MCF 10A (cell line): ENCODE measurements around the gene UCK2. TPM values are rescaled to one million over a fixed set of nuclear protein-coding genes. Genes with fewer than 3 reads are reported as not detected.

ENCODE experiments used
- BruUV-seq: library from RNA; stranded (reverse); fragments of 400-500 nt; replicated peaks from 2 replicates; lab custom pipeline; 2021; lab: Mats Ljungman, UMichigan
- CTCF ChIA-PET: fragments of 300-600 bp; sonication (Branson Sonifier 250); formaldehyde crosslinking; extraction: SDS; loops from one replicate; lab custom pipeline; 2021; ENCODE audit warnings: antibody characterized with exemption, inconsistent platforms; lab: Yijun Ruan, JAX
- POLR2A ChIA-PET: fragments of 300-600, 350-650 bp; sonication (Branson Sonifier 250); formaldehyde crosslinking; extraction: SDS; loops from one replicate; lab custom pipeline; 2020; ENCODE audit warnings: antibody characterized with exemption, inconsistent platforms; lab: Yijun Ruan, JAX
- DNase-seq: peaks from one replicate; pipeline ENCODE4 v3.0.0-alpha.2; 2018; ENCODE audit not compliant: unreplicated experiment
- H3K27ac Mint-ChIP-seq: one replicate; pipeline ENCODE4 v1.8.0; 2022; ENCODE audit warnings: mild to moderate bottlenecking, low read depth, mixed read lengths; ENCODE audit not compliant: unreplicated experiment
- H3K27me3 Mint-ChIP-seq: one replicate; pipeline ENCODE4 v1.8.0; 2022; ENCODE audit warnings: mixed read lengths; ENCODE audit not compliant: insufficient read depth, unreplicated experiment
- H3K36me3 Mint-ChIP-seq: one replicate; pipeline ENCODE4 v1.8.0; 2022; ENCODE audit warnings: mild to moderate bottlenecking, moderate library complexity, mixed read lengths; ENCODE audit not compliant: insufficient read depth, unreplicated experiment
- H3K4me1 Mint-ChIP-seq: one replicate; pipeline ENCODE4 v1.8.0; 2022; ENCODE audit warnings: mixed read lengths; ENCODE audit not compliant: insufficient read depth, unreplicated experiment
- H3K4me3 Mint-ChIP-seq: one replicate; pipeline ENCODE4 v1.8.0; 2022; ENCODE audit warnings: mild to moderate bottlenecking, moderate library complexity, mixed read lengths; ENCODE audit not compliant: unreplicated experiment
- H3K9me3 Mint-ChIP-seq: one replicate; pipeline ENCODE4 v1.8.0; 2022; ENCODE audit warnings: mixed read lengths; ENCODE audit not compliant: unreplicated experiment
- CTCF ChIP-seq: fragments of 200-600 bp; IDR thresholded peaks from one replicate; pipeline ENCODE4 v1.8.0; 2022; ENCODE audit warnings: antibody characterized with exemption, mild to moderate bottlenecking; ENCODE audit not compliant: unreplicated experiment
- intact Hi-C: fragments of 100-400 bp; cut with micrococcal nuclease; formaldehyde crosslinking; loops from 2 replicates; pipeline ENCODE4 v1.14.1; 2022
- total RNA-seq: library from RNA; stranded (reverse); gene quantifications from 2 replicates; pipeline ENCODE4 v1.2.3, GENCODE V29; 2022

The UCK2 gene
- total RNA-seq, 1 experiment from 2014 or later = 144 TPM

GRCh38 chr1:165907256-165907857 is 79.9 kb downstream of the UCK2 start:
- H3K9me3 Mint-ChIP-seq = no peaks in the 10 kb centered on the region
- no peak overlapping the region for H3K4me3 Mint-ChIP-seq
- no TSS peak for BruUV-seq
- intact Hi-C loops = no loop called here
- TF ChIP-seq CTCF = no peak
- ChIA-PET CTCF (interaction anchor here (0.9 to 13.7 kb wide), 16 partner anchors 6 to 531 kb away, joined by 3 to 178 read pairs (median 5); partner anchors contain the start of genes ALDH9A1, TMCO1 and UCK2), POLR2A (interaction anchor here (0.7 to 1.1 kb wide), 4 partner anchors 11 to 1206 kb away, joined by 3 read pairs; no protein-coding TSS in a partner anchor)
- peaks cover 18% of the 10 kb centered on the region for H3K4me1 Mint-ChIP-seq
- H3K27me3 Mint-ChIP-seq = no peaks in the 10 kb centered on the region
- peaks cover 94% of the 10 kb centered on the region for H3K36me3 Mint-ChIP-seq
- no peak overlapping the region for H3K27ac Mint-ChIP-seq
- DNase-seq = no peak

GRCh38 chr1:165910764-165911421 is 83.5 kb downstream of the UCK2 start:
- DNase-seq = no peak
- peak overlapping the region; percentile 70 for H3K27ac Mint-ChIP-seq
- no peak overlapping the region for H3K4me3 Mint-ChIP-seq
- no peak for TF ChIP-seq CTCF
- H3K4me1 Mint-ChIP-seq = peaks cover 19% of the 10 kb centered on the region
- H3K36me3 Mint-ChIP-seq = peaks cover 59% of the 10 kb centered on the region
- ChIA-PET CTCF (interaction anchor here (0.7 to 7.4 kb wide), 8 partner anchors 10 to 519 kb away, joined by 3 to 178 read pairs (median 4); no protein-coding TSS in a partner anchor), POLR2A (interaction anchor here (1.0 kb wide), 2 partner anchors 82 to 142 kb away, joined by 3 to 4 read pairs; partner anchors contain the start of gene TMCO1)
- BruUV-seq = no TSS peak
- intact Hi-C loops = loop anchor here (5.0 kb wide), 1 partner anchor 519 kb away; no protein-coding TSS in a partner anchor
- no peaks in the 10 kb centered on the region for H3K27me3 Mint-ChIP-seq
- no peaks in the 10 kb centered on the region for H3K9me3 Mint-ChIP-seq

GRCh38 chr1:165911609-165912281 is 84.3 kb downstream of the UCK2 start:
- peaks cover 51% of the 10 kb centered on the region for H3K36me3 Mint-ChIP-seq
- peak overlapping the region; percentile 55 for H3K27ac Mint-ChIP-seq
- ChIA-PET POLR2A (interaction anchor here (1.0 kb wide), 3 partner anchors 83 to 143 kb away, joined by 3 to 5 read pairs (median 4); partner anchors contain the start of gene TMCO1), CTCF (interaction anchor here (0.6 to 7.4 kb wide), 16 partner anchors 11 to 568 kb away, joined by 3 to 178 read pairs (median 4); partner anchors contain the start of gene TMCO1)
- BruUV-seq = no TSS peak
- DNase-seq = no peak
- intact Hi-C loops = loop anchor here (5.0 kb wide), 1 partner anchor 519 kb away; no protein-coding TSS in a partner anchor
- H3K27me3 Mint-ChIP-seq = no peaks in the 10 kb centered on the region
- no peak for TF ChIP-seq CTCF
- H3K9me3 Mint-ChIP-seq = no peaks in the 10 kb centered on the region
- no peak overlapping the region for H3K4me3 Mint-ChIP-seq
- peaks cover 22% of the 10 kb centered on the region for H3K4me1 Mint-ChIP-seq
